HCT116 (cell line): ENCODE measurements around the gene ASB15. TPM values are rescaled to one million over a fixed set of nuclear protein-coding genes. Genes with fewer than 3 reads are reported as not detected.

ENCODE experiments used
- ATAC-seq: fragments of 200-7000 bp; cut with Tn5 transposase; 2 replicates; pipeline ENCODE4 v1.9.1; 2020; ENCODE audit warnings: mild to moderate bottlenecking, moderate library complexity
- BruUV-seq: library from RNA; stranded (reverse); fragments of 400-500 nt; replicated peaks from 2 replicates; lab custom pipeline; 2021; lab: Mats Ljungman, UMichigan
- CTCF ChIA-PET: fragments of 300-600 bp; sonication (Branson Sonifier 250); formaldehyde crosslinking; loops from one replicate; lab custom pipeline; 2021; ENCODE audit warnings: antibody characterized with exemption; lab: Charles Lee
- POLR2A ChIA-PET: fragments of 300-600, 350-600 bp; sonication (Branson Sonifier 250); formaldehyde crosslinking; loops from one replicate; lab custom pipeline; 2021; ENCODE audit warnings: antibody characterized with exemption; lab: Charles Lee
- RAD21 ChIA-PET, 2 experiments: fragments of 300-600 bp; sonication (Branson Sonifier 250); formaldehyde crosslinking; loops; one replicate each; lab custom pipeline; 2023; ENCODE audit warnings: low total read pairs in 2 of 2; ENCODE audit not compliant: uncharacterized antibody in 2 of 2, unreplicated experiment in 2 of 2, low non-redundant PET in 1 of 2; lab: Charles Lee
- DNase-seq: peaks from one replicate; pipeline ENCODE4 v3.0.0-alpha.2; 2010; ENCODE audit warnings: low read depth, low spot score
- H2AFZ ChIP-seq: fragments of 200-600 bp; shearing (Covaris generic), sonication (generic); 2 replicates; pipeline ENCODE4 v1.6.1; 2017; ENCODE audit warnings: low read depth, mixed run types, mixed read lengths, antibody characterized with exemption, low read length; ENCODE audit not compliant: poor library complexity, severe bottlenecking
- H3K27ac ChIP-seq: 2 replicates; pipeline ENCODE4 v1.5.1; 2012; ENCODE audit warnings: low read depth, low read length
- H3K27me3 ChIP-seq: fragments of 200-600 bp; sonication (generic); 2 replicates; pipeline ENCODE4 v1.6.1; 2016; ENCODE audit warnings: mixed run types, low read length, mixed read lengths; ENCODE audit not compliant: insufficient read depth
- H3K36me3 ChIP-seq, 2 experiments: fragments of 200-500 bp in 1 of 2; fragments of 200-600 bp in 1 of 2; sonication (Bioruptor generic) in 1 of 2; sonication (generic) in 1 of 2; 2 replicates each; pipeline versions ENCODE4 v1.5.1 to v1.6.1; 2014 to 2016; ENCODE audit warnings: low read length in 2 of 2, inconsistent platforms in 1 of 2, mixed read lengths in 1 of 2, mixed run types in 1 of 2; ENCODE audit not compliant: insufficient read depth in 2 of 2, control insufficient read depth in 1 of 2
- H3K4me1 ChIP-seq, 2 experiments: fragments of 200-600 bp in 1 of 2; sonication (generic) in 1 of 2; 2 replicates each; pipeline versions ENCODE4 v1.5.1 to v1.6.1; 2012 to 2017; ENCODE audit warnings: low read length in 2 of 2, inconsistent platforms in 1 of 2, mild to moderate bottlenecking in 1 of 2, mixed read lengths in 1 of 2, mixed run types in 1 of 2, moderate library complexity in 1 of 2; ENCODE audit not compliant: insufficient read depth in 2 of 2, control insufficient read depth in 1 of 2
- H3K4me2 ChIP-seq: fragments of 200-600 bp; sonication (generic); 2 replicates; pipeline ENCODE4 v1.6.1; 2017; ENCODE audit warnings: mixed run types, low read length, mixed read lengths
- H3K4me3 ChIP-seq, 2 experiments: fragments of 200-600 bp in 1 of 2; sonication (generic) in 1 of 2; replicated peaks in 1 of 2; 2 replicates each; pipeline ENCODE4 v1.5.1; 2011 to 2016; ENCODE audit warnings: low read length in 2 of 2, control low read depth in 1 of 2, low read depth in 1 of 2, mild to moderate bottlenecking in 1 of 2, mixed read lengths in 1 of 2, mixed run types in 1 of 2
- H3K79me2 ChIP-seq: fragments of 200-600 bp; sonication (generic); 2 replicates; pipeline ENCODE4 v1.6.1; 2017; ENCODE audit warnings: mild to moderate bottlenecking, mixed run types, low read length, moderate library complexity, mixed read lengths; ENCODE audit not compliant: insufficient read depth
- H3K9ac ChIP-seq: fragments of 200-600 bp; sonication (generic); 2 replicates; pipeline ENCODE4 v1.6.1; 2016; ENCODE audit warnings: low read length, mixed read lengths
- H3K9me2 ChIP-seq: fragments of 200-600 bp; sonication (generic), shearing (Covaris generic); 2 replicates; pipeline ENCODE4 v1.6.1; 2017; ENCODE audit warnings: mixed run types, mild to moderate bottlenecking, moderate library complexity; ENCODE audit not compliant: insufficient read depth
- H3K9me3 ChIP-seq, 2 experiments: fragments of 200-500 bp in 1 of 2; fragments of 200-600 bp in 1 of 2; sonication (Bioruptor generic) in 1 of 2; sonication (generic) in 1 of 2; 2 replicates each; pipeline ENCODE4 v1.6.1; 2014 to 2017; ENCODE audit warnings: low read length in 2 of 2, mixed read lengths in 2 of 2, inconsistent platforms in 1 of 2, low read depth in 1 of 2, mild to moderate bottlenecking in 1 of 2, mixed run types in 1 of 2, moderate library complexity in 1 of 2; ENCODE audit not compliant: control insufficient read depth in 1 of 2, insufficient read depth in 1 of 2
- H4K20me1 ChIP-seq: fragments of 200-600 bp; sonication (generic), shearing (Covaris generic); 2 replicates; pipeline ENCODE4 v1.6.1; 2017; ENCODE audit warnings: mixed run types, mild to moderate bottlenecking, moderate library complexity; ENCODE audit not compliant: insufficient read depth
- ATF3 ChIP-seq: IDR thresholded peaks from 2 replicates; pipeline ENCODE4 v1.6.1; 2012
- CBX3 ChIP-seq: IDR thresholded peaks from 2 replicates; pipeline ENCODE4 v1.6.1; 2012; ENCODE audit warnings: low read depth
- CEBPB ChIP-seq: IDR thresholded peaks from 2 replicates; pipeline ENCODE4 v1.6.1; 2012; ENCODE audit warnings: low read depth
- CTCF ChIP-seq, 3 experiments: fragments of 200-600 bp in 1 of 3; sonication (generic) in 1 of 3; IDR thresholded peaks in 2 of 3; conservative IDR thresholded peaks in 1 of 3; 2 replicates each; pipeline ENCODE4 v1.5.1; 2012 to 2017; ENCODE audit warnings: low read depth in 2 of 3, low read length in 2 of 3, antibody characterized with exemption in 1 of 3, borderline replicate concordance in 1 of 3, control low read depth in 1 of 3, mild to moderate bottlenecking in 1 of 3, mixed read lengths in 1 of 3, mixed run types in 1 of 3, moderate library complexity in 1 of 3; ENCODE audit not compliant: insufficient read depth in 1 of 3
- ELF1 ChIP-seq: IDR thresholded peaks from 2 replicates; pipeline ENCODE4 v1.6.1; 2012; ENCODE audit warnings: low read depth, borderline replicate concordance
- EZH2 ChIP-seq: fragments of 200-600 bp; sonication (generic); IDR thresholded peaks from 2 replicates; pipeline ENCODE4 v1.6.1; 2017; ENCODE audit warnings: antibody characterized with exemption, mixed run types
- EZH2phosphoT487 ChIP-seq: fragments of 200-600 bp; IDR thresholded peaks from 2 replicates; pipeline ENCODE4 v1.6.1; 2018; ENCODE audit warnings: antibody characterized with exemption, borderline replicate concordance
- FOSL1 ChIP-seq: IDR thresholded peaks from 2 replicates; pipeline ENCODE4 v1.6.1; 2012; ENCODE audit warnings: low read depth
- JUND ChIP-seq: IDR thresholded peaks from 2 replicates; pipeline ENCODE4 v1.6.1; 2012
- MAX ChIP-seq: IDR thresholded peaks from 2 replicates; pipeline ENCODE4 v1.6.1; 2012
- POLR2A ChIP-seq: IDR thresholded peaks from 2 replicates; pipeline ENCODE4 v1.7.0; 2011; ENCODE audit warnings: borderline replicate concordance; ENCODE audit not compliant: insufficient read depth, insufficient read length; ENCODE audit errors: extremely low read depth
- POLR2AphosphoS5 ChIP-seq: IDR thresholded peaks from 2 replicates; pipeline ENCODE4 v1.6.1; 2011; ENCODE audit warnings: mild to moderate bottlenecking, low read depth, low read length, moderate library complexity
- REST ChIP-seq: IDR thresholded peaks from 2 replicates; pipeline ENCODE4 v1.6.1; 2012; ENCODE audit warnings: low read depth
- SIN3A ChIP-seq: IDR thresholded peaks from 2 replicates; pipeline ENCODE4 v1.6.1; 2012; ENCODE audit warnings: low read depth
- SP1 ChIP-seq: IDR thresholded peaks from 2 replicates; pipeline ENCODE4 v1.6.1; 2012; ENCODE audit warnings: low read depth
- TCF7L2 ChIP-seq: IDR thresholded peaks from 2 replicates; pipeline ENCODE4 v1.7.0; 2011; ENCODE audit warnings: borderline replicate concordance, inconsistent platforms; ENCODE audit not compliant: insufficient read depth, insufficient read length; ENCODE audit errors: extremely low read depth
- YY1 ChIP-seq: IDR thresholded peaks from 2 replicates; pipeline ENCODE4 v1.6.1; 2011; ENCODE audit warnings: low read length, low read depth, moderate library complexity, mild to moderate bottlenecking; ENCODE audit not compliant: insufficient replicate concordance; ENCODE audit errors: extremely low read depth
- ZFX ChIP-seq: fragments of 450-650 bp; IDR thresholded peaks from 2 replicates; pipeline ENCODE4 v1.6.1; 2017
- ZNF274 ChIP-seq: fragments of 200-500 bp; sonication (Bioruptor generic); IDR thresholded peaks from 2 replicates; pipeline ENCODE4 v1.6.1; 2014; ENCODE audit warnings: mild to moderate bottlenecking, low read depth, low read length, inconsistent platforms
- intact Hi-C: fragments of 100-400 bp; cut with micrococcal nuclease; formaldehyde crosslinking; loops from 2 replicates; pipeline ENCODE4 v1.10.0; 2022
- total RNA-seq: library from RNA; stranded (reverse); gene quantifications from one replicate; pipeline ENCODE4 v1.2.1, GENCODE V29; 2021; ENCODE audit not compliant: unreplicated experiment

The ASB15 gene
- total RNA-seq, 1 experiment from 2014 or later = not detected

GRCh38 chr7:123687161-123687560, 85.5 kb downstream of the ASB15 start:
- ChIA-PET POLR2A (no interaction called here), CTCF (no interaction called here), RAD21 (no interaction called here)
- Histone ChIP-seq H3K9me2 (no peaks in the 10 kb centered on the region), H2AFZ (no peak overlapping the region), H3K9me3 (no peaks in the 10 kb centered on the region), H3K4me1 (peaks cover 0 to 6% of the 10 kb centered on the region in 2 experiments; a peak in 1 of 4 replicates), H3K9ac (no peak overlapping the region), H3K36me3 (peaks cover 0 to 4% of the 10 kb centered on the region in 2 experiments; a peak in 2 of 4 replicates), H3K79me2 (no peaks in the 10 kb centered on the region), H4K20me1 (no peaks in the 10 kb centered on the region), H3K4me2 (no peak overlapping the region), H3K27me3 (no peaks in the 10 kb centered on the region), H3K27ac (no peak overlapping the region), H3K4me3 (no peak overlapping the region)
- ATAC-seq = no peak
- TF ChIP-seq MAX = no peak
- TF ChIP-seq ATF3 = no peak
- TF ChIP-seq EZH2 = no peak
- no peak for TF ChIP-seq EZH2phosphoT487
- no peak for TF ChIP-seq POLR2A
- TF ChIP-seq FOSL1 = no peak
- no peak for TF ChIP-seq ZNF274
- TF ChIP-seq ZFX = no peak
- TF ChIP-seq TCF7L2 = no peak
- TF ChIP-seq ELF1 = no peak
- TF ChIP-seq YY1 = no peak
- no peak for TF ChIP-seq CEBPB
- no peak for TF ChIP-seq SIN3A
- no peak for TF ChIP-seq CBX3
- TF ChIP-seq SP1 = no peak
- no peak for TF ChIP-seq POLR2AphosphoS5
- no peak for TF ChIP-seq CTCF (IDR thresholded peaks at IDR 0.05 in 2 of 3, conservative IDR thresholded peaks at IDR 0.05 in 1 of 3; ENCODE audit: borderline replicate concordance in 1 of 3, insufficient read depth in 1 of 3, low read depth in 2 of 3, low read length in 2 of 3)
- no peak for TF ChIP-seq JUND
- TF ChIP-seq REST = no peak
- intact Hi-C loops = no loop called here
- DNase-seq = no peak
- no TSS peak for BruUV-seq
